Measurements from ENCODE around the gene SDHAF2.

The SDHAF2 gene

GRCh38 chr11:61489833-61490721, 60.2 kb downstream of the SDHAF2 start:
- TF ChIP-seq ZNF274 (IDR thresholded peaks at IDR 0.05; ENCODE audit: low read depth, low read length), result no peak
- no peak overlapping the region for H3K4me3 ChIP-seq (ENCODE audit: low read length)

DNA sequence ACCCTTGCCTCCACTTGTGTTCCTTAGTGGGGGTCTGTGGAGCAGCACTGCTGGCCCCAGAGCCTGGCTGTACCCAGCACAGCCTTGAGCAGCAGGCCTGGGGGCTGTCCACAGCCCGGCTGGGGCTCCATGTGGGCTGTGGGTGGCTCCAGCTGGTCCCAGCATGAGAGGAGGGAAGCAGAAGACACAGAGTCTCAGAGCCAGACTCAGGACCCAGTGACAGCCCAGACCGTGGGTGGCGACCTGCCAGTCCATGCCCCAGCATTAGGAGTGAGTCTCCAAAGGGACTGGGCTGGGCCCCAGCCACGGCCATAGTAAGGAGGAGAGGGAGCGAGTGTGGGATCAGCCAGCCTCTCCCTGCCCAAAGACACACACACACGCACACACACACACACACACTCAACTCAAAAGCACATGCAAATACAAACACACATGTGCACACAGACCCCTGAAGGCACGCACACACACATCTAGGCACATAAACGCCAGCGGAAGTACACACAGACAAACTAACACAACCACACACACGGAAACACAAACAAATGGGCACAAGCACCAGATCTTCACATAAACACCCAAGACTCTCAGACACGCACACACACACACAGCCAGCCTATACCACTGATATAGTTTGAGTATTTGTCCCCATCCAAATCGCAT, 61.9 kb downstream of the SDHAF2 start:
- no peak for TF ChIP-seq ZNF274 (IDR thresholded peaks at IDR 0.05; ENCODE audit: low read depth, low read length)
- H3K4me3 ChIP-seq (ENCODE audit: low read length), result no peak overlapping the region

- no peak for TF ChIP-seq ZNF274 (IDR thresholded peaks at IDR 0.05; ENCODE audit: low read depth, low read length)
Observed at GRCh38 chr11:61494381-61494961, 64.5 kb downstream of the SDHAF2 start.

GRCh38 chr11:61495801-61496601, 66.1 kb downstream of the SDHAF2 start:
- no peak overlapping the region for H3K4me3 ChIP-seq (ENCODE audit: low read length)
- TF ChIP-seq ZNF274 (IDR thresholded peaks at IDR 0.05; ENCODE audit: low read depth, low read length), result no peak

More at GRCh38 chr11:61494381-61494961, 64.5 kb downstream of the SDHAF2 start:
- no peak overlapping the region for H3K4me3 ChIP-seq (ENCODE audit: low read length)
